Measurements from ENCODE around the gene THYN1. TPM values are rescaled to one million over a fixed set of nuclear protein-coding genes. Genes with fewer than 3 reads are reported as not detected.

The THYN1 gene
- total RNA-seq, 1 donor from 2014 or later: 33.9 TPM

GRCh38 chr11:134229126-134229790 lies 23.9 kb downstream of the THYN1 start:
- Mint-ChIP-seq H3K9me3 (ENCODE audit: unreplicated experiment) (no peaks in the 10 kb centered on the region), H3K27me3 (ENCODE audit: unreplicated experiment) (no peaks in the 10 kb centered on the region), H3K36me3 (ENCODE audit: unreplicated experiment) (peaks cover 2% of the 10 kb centered on the region), H3K4me1 (ENCODE audit: unreplicated experiment) (peaks cover 32% of the 10 kb centered on the region), H3K4me3 (ENCODE audit: unreplicated experiment) (no peak overlapping the region), H3K27ac (ENCODE audit: unreplicated experiment) (peak overlapping the region; percentile 6)
- no peak for DNase-seq (ENCODE audit: extremely low spot score, unreplicated experiment)
- TF ChIP-seq CTCF (IDR thresholded peaks at IDR 0.05): no peak

- H3K4me1 Mint-ChIP-seq (ENCODE audit: unreplicated experiment): peaks cover 34% of the 10 kb centered on the region
- no peak overlapping the region for H3K4me3 Mint-ChIP-seq (ENCODE audit: unreplicated experiment)
- H3K27ac Mint-ChIP-seq (ENCODE audit: unreplicated experiment): peak overlapping the region; percentile 28
Measured at GRCh38 chr11:134228625-134229024, 24.5 kb downstream of the THYN1 start.

DNA sequence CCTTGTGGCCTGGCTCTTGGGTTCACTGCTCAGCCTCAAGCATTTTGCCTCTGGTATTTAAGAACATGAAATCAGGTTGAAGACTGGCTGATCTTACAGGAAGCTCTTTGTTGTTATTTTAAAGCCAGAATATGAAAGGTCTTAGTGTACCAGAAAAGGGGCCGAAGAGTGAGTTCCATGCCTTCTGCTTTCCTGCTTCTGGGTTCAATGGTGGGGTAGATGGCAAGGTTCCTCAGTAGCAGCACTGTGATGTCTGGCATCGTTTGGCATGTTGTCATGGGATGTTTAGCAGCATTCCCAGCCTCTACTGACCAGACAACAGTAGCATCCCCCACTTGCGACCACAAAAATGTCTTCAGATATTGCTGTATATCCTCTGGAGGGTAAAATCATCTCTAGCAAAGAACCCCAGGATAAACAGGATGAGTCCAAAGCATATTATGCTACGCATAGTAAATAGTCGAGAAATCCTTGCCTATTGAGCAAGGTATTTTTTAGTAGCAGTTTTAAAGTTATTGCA lies 26.3 kb downstream of the THYN1 start:
- no peak for DNase-seq (ENCODE audit: extremely low spot score, unreplicated experiment)
- Mint-ChIP-seq H3K4me1 (ENCODE audit: unreplicated experiment) (peaks cover 41% of the 10 kb centered on the region), H3K4me3 (ENCODE audit: unreplicated experiment) (peak overlapping the region; percentile 45), H3K27ac (ENCODE audit: unreplicated experiment) (no peak overlapping the region), H3K27me3 (ENCODE audit: unreplicated experiment) (no peaks in the 10 kb centered on the region), H3K9me3 (ENCODE audit: unreplicated experiment) (no peaks in the 10 kb centered on the region), H3K36me3 (ENCODE audit: unreplicated experiment) (peaks cover 2% of the 10 kb centered on the region)
- no peak for TF ChIP-seq CTCF (IDR thresholded peaks at IDR 0.05)

More at GRCh38 chr11:134228625-134229024, 24.5 kb downstream of the THYN1 start:
- no peaks in the 10 kb centered on the region for H3K27me3 Mint-ChIP-seq (ENCODE audit: unreplicated experiment)
- no peak for DNase-seq (ENCODE audit: extremely low spot score, unreplicated experiment)
- no peaks in the 10 kb centered on the region for H3K9me3 Mint-ChIP-seq (ENCODE audit: unreplicated experiment)
- no peak for TF ChIP-seq CTCF (IDR thresholded peaks at IDR 0.05)
- H3K36me3 Mint-ChIP-seq (ENCODE audit: unreplicated experiment): peaks cover 2% of the 10 kb centered on the region

GRCh38 chr11:134224710-134225664 lies 28.2 kb downstream of the THYN1 start:
- Mint-ChIP-seq H3K4me3 (ENCODE audit: unreplicated experiment) (peak overlapping the region; percentile 88), H3K36me3 (ENCODE audit: unreplicated experiment) (peaks cover 7% of the 10 kb centered on the region), H3K9me3 (ENCODE audit: unreplicated experiment) (no peaks in the 10 kb centered on the region), H3K4me1 (ENCODE audit: unreplicated experiment) (peaks cover 41% of the 10 kb centered on the region), H3K27me3 (ENCODE audit: unreplicated experiment) (no peaks in the 10 kb centered on the region), H3K27ac (ENCODE audit: unreplicated experiment) (peak overlapping the region; percentile 81)
- no peak for DNase-seq (ENCODE audit: extremely low spot score, unreplicated experiment)
- TF ChIP-seq CTCF (IDR thresholded peaks at IDR 0.05): no peak

Data from osteocyte (in vitro differentiated cells).